HEK293 (cell line): Measurements from ENCODE around the gene ACADVL.
A peak's percentile ranks its signal among the peaks of the same experiment; 100 is the strongest.

Source experiments
- GFI1B ChIP-seq: fragments of 450-650 bp; formaldehyde crosslinking; IDR thresholded peaks from 2 replicates; pipeline ENCODE4 v1.5.1; 2016; ENCODE audit warnings: missing biosample characterization, missing genetic modification characterization
- HOXD13 ChIP-seq: sonication (generic); formaldehyde crosslinking; IDR thresholded peaks from 2 replicates; pipeline ENCODE4 v1.8.0; 2022; ENCODE audit warnings: missing genetic modification reagents, borderline replicate concordance
- OSR2 ChIP-seq: fragments of 450-650 bp; formaldehyde crosslinking; IDR thresholded peaks from 2 replicates; pipeline ENCODE4 v1.5.1; 2016; ENCODE audit warnings: missing biosample characterization, missing genetic modification characterization
- PRDM1 ChIP-seq: fragments of 450-650 bp; formaldehyde crosslinking; IDR thresholded peaks from 2 replicates; pipeline ENCODE4; 2016; ENCODE audit warnings: missing biosample characterization, missing genetic modification characterization
- SCRT2 ChIP-seq: fragments of 450-650 bp; formaldehyde crosslinking; IDR thresholded peaks from 2 replicates; pipeline ENCODE4 v1.5.1; 2016; ENCODE audit warnings: missing biosample characterization, missing genetic modification characterization
- SP2 ChIP-seq: fragments of 450-650 bp; formaldehyde crosslinking; IDR thresholded peaks from 2 replicates; pipeline ENCODE4 v1.5.1; 2016; ENCODE audit warnings: missing biosample characterization, missing genetic modification characterization
- YY2 ChIP-seq: fragments of 450-650 bp; formaldehyde crosslinking; IDR thresholded peaks from 2 replicates; pipeline ENCODE4 v1.5.1; 2016; ENCODE audit warnings: missing biosample characterization, missing genetic modification characterization
- ZFHX2 ChIP-seq: fragments of 450-650 bp; formaldehyde crosslinking; conservative IDR thresholded peaks from 2 replicates; pipeline ENCODE4 v1.5.1; 2016; ENCODE audit warnings: missing biosample characterization, missing genetic modification characterization
- ZNF112 ChIP-seq: fragments of 450-650 bp; formaldehyde crosslinking; IDR thresholded peaks from 2 replicates; pipeline ENCODE4 v1.5.0; 2017; ENCODE audit warnings: missing biosample characterization, missing genetic modification characterization
- ZNF211 ChIP-seq: fragments of 450-650 bp; formaldehyde crosslinking; IDR thresholded peaks from 2 replicates; pipeline ENCODE4 v1.5.1; 2016; ENCODE audit warnings: low read depth, missing biosample characterization, missing genetic modification characterization
- ZNF214 ChIP-seq: fragments of 450-650 bp; formaldehyde crosslinking; IDR thresholded peaks from 2 replicates; pipeline ENCODE4 v1.5.1; 2017; ENCODE audit warnings: missing biosample characterization, mild to moderate bottlenecking, missing genetic modification characterization, borderline replicate concordance
- ZNF24 ChIP-seq: fragments of 450-650 bp; formaldehyde crosslinking; IDR thresholded peaks from 2 replicates; pipeline ENCODE4 v1.5.1; 2016; ENCODE audit warnings: missing biosample characterization, missing genetic modification characterization
- ZNF324 ChIP-seq: fragments of 450-650 bp; formaldehyde crosslinking; IDR thresholded peaks from 2 replicates; pipeline ENCODE4 v1.5.1; 2016; ENCODE audit warnings: missing biosample characterization, missing genetic modification characterization
- ZNF37A ChIP-seq: fragments of 450-650 bp; IDR thresholded peaks from 2 replicates; pipeline ENCODE4 v1.5.1; 2018; ENCODE audit warnings: missing biosample characterization, missing genetic modification characterization
- ZNF514 ChIP-seq: fragments of 450-650 bp; formaldehyde crosslinking; IDR thresholded peaks from 2 replicates; pipeline ENCODE4 v1.5.1; 2016; ENCODE audit warnings: missing biosample characterization, missing genetic modification characterization
- ZNF544 ChIP-seq: fragments of 450-650 bp; formaldehyde crosslinking; IDR thresholded peaks from 2 replicates; pipeline ENCODE4 v1.5.0; 2017; ENCODE audit warnings: missing biosample characterization, missing genetic modification characterization
- ZNF548 ChIP-seq: fragments of 450-650 bp; formaldehyde crosslinking; IDR thresholded peaks from 2 replicates; pipeline ENCODE4 v1.5.1; 2016; ENCODE audit warnings: missing biosample characterization, missing genetic modification characterization
- ZNF623 ChIP-seq: fragments of 450-650 bp; formaldehyde crosslinking; IDR thresholded peaks from 2 replicates; pipeline ENCODE4 v1.5.1; 2016; ENCODE audit warnings: missing biosample characterization, missing genetic modification characterization
- ZNF629 ChIP-seq: fragments of 450-650 bp; formaldehyde crosslinking; IDR thresholded peaks from 2 replicates; pipeline ENCODE4 v1.5.1; 2017; ENCODE audit warnings: missing biosample characterization, missing genetic modification characterization
- ZNF707 ChIP-seq: fragments of 450-650 bp; formaldehyde crosslinking; IDR thresholded peaks from 2 replicates; pipeline ENCODE4 v1.5.1; 2016; ENCODE audit warnings: missing biosample characterization, missing genetic modification characterization
- ZNF747 ChIP-seq: fragments of 450-650 bp; formaldehyde crosslinking; IDR thresholded peaks from 2 replicates; pipeline ENCODE4 v1.5.1; 2016; ENCODE audit warnings: missing biosample characterization, missing genetic modification characterization
- ZNF837 ChIP-seq: fragments of 450-650 bp; formaldehyde crosslinking; IDR thresholded peaks from 2 replicates; pipeline ENCODE4 v1.5.1; 2016; ENCODE audit warnings: missing biosample characterization, missing genetic modification characterization
- ZXDB ChIP-seq: fragments of 450-650 bp; formaldehyde crosslinking; IDR thresholded peaks from 2 replicates; pipeline ENCODE4 v1.5.1; 2016; ENCODE audit warnings: missing biosample characterization, missing genetic modification characterization
- TF ChIP-seq, protein P1 (sequence below): fragments of 450-650 bp; formaldehyde crosslinking; IDR thresholded peaks from 2 replicates; pipeline ENCODE4 v1.5.1; 2016; ENCODE audit warnings: missing biosample characterization, missing genetic modification characterization
- TF ChIP-seq, protein P2 (sequence below): fragments of 450-650 bp; formaldehyde crosslinking; IDR thresholded peaks from 2 replicates; pipeline ENCODE4 v1.5.1; 2016; ENCODE audit warnings: missing biosample characterization, missing genetic modification characterization
- TF ChIP-seq, protein P3 (sequence below): fragments of 450-650 bp; formaldehyde crosslinking; conservative IDR thresholded peaks from 2 replicates; pipeline ENCODE4 v1.5.1; 2016; ENCODE audit warnings: low read depth, missing biosample characterization, missing genetic modification characterization
- TF ChIP-seq, protein P4 (sequence below): IDR thresholded peaks from 2 replicates; pipeline ENCODE4 v1.6.1; 2011; ENCODE audit warnings: mild to moderate bottlenecking, low read depth, low read length, borderline replicate concordance
- TF ChIP-seq, protein P5 (sequence below): fragments of 450-650 bp; formaldehyde crosslinking; IDR thresholded peaks from 2 replicates; pipeline ENCODE4 v1.5.1; 2017; ENCODE audit warnings: missing biosample characterization, missing genetic modification characterization

ACADVL gene

DNA sequence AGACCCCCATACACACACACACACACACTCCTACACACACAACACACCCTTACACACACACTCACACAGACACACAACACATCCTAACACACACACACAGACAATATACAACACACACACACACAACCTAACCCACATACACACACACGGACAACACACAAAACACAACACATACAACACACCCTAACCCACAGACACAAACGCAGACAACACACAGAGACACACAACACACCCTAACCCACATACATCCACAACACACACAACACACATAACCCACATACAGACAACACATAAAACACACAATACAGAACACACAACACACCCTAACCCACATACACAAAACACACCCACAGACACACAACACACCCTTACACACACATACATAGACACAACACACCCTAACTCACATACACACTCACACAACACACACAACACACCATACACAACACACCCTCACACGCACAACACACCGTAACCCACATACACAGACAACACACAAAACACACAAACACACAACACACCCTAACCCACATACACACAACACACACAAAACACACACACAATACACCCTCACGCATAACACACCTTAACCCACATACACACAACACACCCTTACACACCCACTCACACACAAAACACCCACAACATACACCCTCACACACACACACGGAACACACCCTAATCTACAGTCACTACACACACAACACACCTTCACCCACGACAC, 45.0 kb upstream of the ACADVL start (continued):
- TF ChIP-seq ZNF707 (tag by site-specific recombination), result no peak
- no peak; the same call in 1 of the 2 replicates for TF ChIP-seq SP2 (tag by site-specific recombination)
- TF ChIP-seq ZNF544 (tag by site-specific recombination), result no peak
- TF ChIP-seq ZNF211 (tag by site-specific recombination), result 0 out of 2 replicates have a peak, but pooled peaks have one; percentile 24
- no peak for TF ChIP-seq ZXDB (tag by site-specific recombination)
- no peak for TF ChIP-seq ZNF747
- no peak; the same call in 1 of the 2 replicates for TF ChIP-seq OSR2 (tag by site-specific recombination)
- no peak for TF ChIP-seq ZNF629
- peak; percentile 5; the same call in 1 of the 2 replicates for TF ChIP-seq ZNF112 (tag by site-specific recombination)
- no peak for TF ChIP-seq ZNF623 (tag by site-specific recombination)
- TF ChIP-seq ZNF214 (tag by site-specific recombination), result no peak
- TF ChIP-seq ZFHX2 (tag by site-specific recombination), result no peak
- TF ChIP-seq, protein P1, sequence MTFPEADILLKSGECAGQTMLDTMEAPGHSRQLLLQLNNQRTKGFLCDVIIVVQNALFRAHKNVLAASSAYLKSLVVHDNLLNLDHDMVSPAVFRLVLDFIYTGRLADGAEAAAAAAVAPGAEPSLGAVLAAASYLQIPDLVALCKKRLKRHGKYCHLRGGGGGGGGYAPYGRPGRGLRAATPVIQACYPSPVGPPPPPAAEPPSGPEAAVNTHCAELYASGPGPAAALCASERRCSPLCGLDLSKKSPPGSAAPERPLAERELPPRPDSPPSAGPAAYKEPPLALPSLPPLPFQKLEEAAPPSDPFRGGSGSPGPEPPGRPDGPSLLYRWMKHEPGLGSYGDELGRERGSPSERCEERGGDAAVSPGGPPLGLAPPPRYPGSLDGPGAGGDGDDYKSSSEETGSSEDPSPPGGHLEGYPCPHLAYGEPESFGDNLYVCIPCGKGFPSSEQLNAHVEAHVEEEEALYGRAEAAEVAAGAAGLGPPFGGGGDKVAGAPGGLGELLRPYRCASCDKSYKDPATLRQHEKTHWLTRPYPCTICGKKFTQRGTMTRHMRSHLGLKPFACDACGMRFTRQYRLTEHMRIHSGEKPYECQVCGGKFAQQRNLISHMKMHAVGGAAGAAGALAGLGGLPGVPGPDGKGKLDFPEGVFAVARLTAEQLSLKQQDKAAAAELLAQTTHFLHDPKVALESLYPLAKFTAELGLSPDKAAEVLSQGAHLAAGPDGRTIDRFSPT (tag by site-specific recombination), result no peak
- TF ChIP-seq GFI1B (tag by site-specific recombination), result no peak
- TF ChIP-seq ZNF837, result peak; percentile 5; the same call in 1 of the 2 replicates
- TF ChIP-seq ZNF24 (tag by site-specific recombination), result no peak
- TF ChIP-seq ZNF37A, result no peak
- TF ChIP-seq SCRT2, result no peak
- TF ChIP-seq ZNF324 (tag by site-specific recombination), result peak; percentile 55; the same call in 1 of the 2 replicates
- TF ChIP-seq ZNF514 (tag by site-specific recombination), result 0 out of 2 replicates have a peak, but pooled peaks have one; percentile 36
- TF ChIP-seq, protein P2, sequence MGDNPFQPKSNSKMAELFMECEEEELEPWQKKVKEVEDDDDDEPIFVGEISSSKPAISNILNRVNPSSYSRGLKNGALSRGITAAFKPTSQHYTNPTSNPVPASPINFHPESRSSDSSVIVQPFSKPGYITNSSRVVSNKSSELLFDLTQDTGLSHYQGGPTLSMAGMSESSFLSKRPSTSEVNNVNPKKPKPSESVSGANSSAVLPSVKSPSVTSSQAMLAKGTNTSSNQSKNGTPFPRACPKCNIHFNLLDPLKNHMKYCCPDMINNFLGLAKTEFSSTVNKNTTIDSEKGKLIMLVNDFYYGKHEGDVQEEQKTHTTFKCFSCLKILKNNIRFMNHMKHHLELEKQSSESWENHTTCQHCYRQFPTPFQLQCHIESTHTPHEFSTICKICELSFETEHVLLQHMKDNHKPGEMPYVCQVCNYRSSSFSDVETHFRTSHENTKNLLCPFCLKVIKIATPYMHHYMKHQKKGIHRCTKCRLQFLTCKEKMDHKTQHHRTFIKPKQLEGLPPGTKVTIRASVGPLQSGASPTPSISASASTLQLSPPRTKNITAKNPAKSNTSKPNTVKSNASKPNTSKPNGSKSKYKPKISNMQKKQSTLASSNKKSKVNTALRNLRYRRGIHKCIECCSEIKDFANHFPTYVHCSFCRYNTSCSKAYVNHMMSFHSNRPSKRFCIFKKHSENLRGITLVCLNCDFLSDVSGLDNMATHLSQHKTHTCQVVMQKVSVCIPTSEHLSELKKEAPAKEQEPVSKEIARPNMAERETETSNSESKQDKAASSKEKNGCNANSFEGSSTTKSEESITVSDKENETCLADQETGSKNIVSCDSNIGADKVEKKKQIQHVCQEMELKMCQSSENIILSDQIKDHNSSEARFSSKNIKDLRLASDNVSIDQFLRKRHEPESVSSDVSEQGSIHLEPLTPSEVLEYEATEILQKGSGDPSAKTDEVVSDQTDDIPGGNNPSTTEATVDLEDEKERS, result no peak
- TF ChIP-seq, protein P3, sequence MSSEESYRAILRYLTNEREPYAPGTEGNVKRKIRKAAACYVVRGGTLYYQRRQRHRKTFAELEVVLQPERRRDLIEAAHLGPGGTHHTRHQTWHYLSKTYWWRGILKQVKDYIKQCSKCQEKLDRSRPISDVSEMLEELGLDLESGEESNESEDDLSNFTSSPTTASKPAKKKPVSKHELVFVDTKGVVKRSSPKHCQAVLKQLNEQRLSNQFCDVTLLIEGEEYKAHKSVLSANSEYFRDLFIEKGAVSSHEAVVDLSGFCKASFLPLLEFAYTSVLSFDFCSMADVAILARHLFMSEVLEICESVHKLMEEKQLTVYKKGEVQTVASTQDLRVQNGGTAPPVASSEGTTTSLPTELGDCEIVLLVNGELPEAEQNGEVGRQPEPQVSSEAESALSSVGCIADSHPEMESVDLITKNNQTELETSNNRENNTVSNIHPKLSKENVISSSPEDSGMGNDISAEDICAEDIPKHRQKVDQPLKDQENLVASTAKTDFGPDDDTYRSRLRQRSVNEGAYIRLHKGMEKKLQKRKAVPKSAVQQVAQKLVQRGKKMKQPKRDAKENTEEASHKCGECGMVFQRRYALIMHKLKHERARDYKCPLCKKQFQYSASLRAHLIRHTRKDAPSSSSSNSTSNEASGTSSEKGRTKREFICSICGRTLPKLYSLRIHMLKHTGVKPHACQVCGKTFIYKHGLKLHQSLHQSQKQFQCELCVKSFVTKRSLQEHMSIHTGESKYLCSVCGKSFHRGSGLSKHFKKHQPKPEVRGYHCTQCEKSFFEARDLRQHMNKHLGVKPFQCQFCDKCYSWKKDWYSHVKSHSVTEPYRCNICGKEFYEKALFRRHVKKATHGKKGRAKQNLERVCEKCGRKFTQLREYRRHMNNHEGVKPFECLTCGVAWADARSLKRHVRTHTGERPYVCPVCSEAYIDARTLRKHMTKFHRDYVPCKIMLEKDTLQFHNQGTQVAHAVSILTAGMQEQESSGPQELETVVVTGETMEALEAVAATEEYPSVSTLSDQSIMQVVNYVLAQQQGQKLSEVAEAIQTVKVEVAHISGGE (tag by site-specific recombination), result no peak
- TF ChIP-seq, protein P4, sequence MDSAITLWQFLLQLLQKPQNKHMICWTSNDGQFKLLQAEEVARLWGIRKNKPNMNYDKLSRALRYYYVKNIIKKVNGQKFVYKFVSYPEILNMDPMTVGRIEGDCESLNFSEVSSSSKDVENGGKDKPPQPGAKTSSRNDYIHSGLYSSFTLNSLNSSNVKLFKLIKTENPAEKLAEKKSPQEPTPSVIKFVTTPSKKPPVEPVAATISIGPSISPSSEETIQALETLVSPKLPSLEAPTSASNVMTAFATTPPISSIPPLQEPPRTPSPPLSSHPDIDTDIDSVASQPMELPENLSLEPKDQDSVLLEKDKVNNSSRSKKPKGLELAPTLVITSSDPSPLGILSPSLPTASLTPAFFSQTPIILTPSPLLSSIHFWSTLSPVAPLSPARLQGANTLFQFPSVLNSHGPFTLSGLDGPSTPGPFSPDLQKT, result no peak
- TF ChIP-seq, protein P5, sequence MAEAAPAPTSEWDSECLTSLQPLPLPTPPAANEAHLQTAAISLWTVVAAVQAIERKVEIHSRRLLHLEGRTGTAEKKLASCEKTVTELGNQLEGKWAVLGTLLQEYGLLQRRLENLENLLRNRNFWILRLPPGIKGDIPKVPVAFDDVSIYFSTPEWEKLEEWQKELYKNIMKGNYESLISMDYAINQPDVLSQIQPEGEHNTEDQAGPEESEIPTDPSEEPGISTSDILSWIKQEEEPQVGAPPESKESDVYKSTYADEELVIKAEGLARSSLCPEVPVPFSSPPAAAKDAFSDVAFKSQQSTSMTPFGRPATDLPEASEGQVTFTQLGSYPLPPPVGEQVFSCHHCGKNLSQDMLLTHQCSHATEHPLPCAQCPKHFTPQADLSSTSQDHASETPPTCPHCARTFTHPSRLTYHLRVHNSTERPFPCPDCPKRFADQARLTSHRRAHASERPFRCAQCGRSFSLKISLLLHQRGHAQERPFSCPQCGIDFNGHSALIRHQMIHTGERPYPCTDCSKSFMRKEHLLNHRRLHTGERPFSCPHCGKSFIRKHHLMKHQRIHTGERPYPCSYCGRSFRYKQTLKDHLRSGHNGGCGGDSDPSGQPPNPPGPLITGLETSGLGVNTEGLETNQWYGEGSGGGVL (tag by site-specific recombination), result no peak
- TF ChIP-seq HOXD13 (CRISPR knock-in tag), result no peak
- no peak for TF ChIP-seq PRDM1 (tag by site-specific recombination)
- TF ChIP-seq YY2 (tag by site-specific recombination), result no peak
- 0 out of 2 replicates have a peak, but pooled peaks have one; percentile 33 for TF ChIP-seq ZNF548 (tag by site-specific recombination)
